Stimulated activated CD4-positive, alpha-beta T cell treated with anti-CD3 and anti-CD28 coated beads, TNF-alpha, amount 100 ng/mL, for 1 hour (primary cell): ENCODE measurements around the gene B4GALT2.

Experiments used
- DNase-seq, 3 donors: peaks; one replicate each; pipeline ENCODE4 v3.0.0-alpha.2; 2020; ENCODE audit warnings: low read depth in 3 of 3, low spot score in 1 of 3

B4GALT2 gene

GRCh38 chr1:43978551-43979260, at the start of gene B4GALT2:
B4GALT2 (plus strand) TSS chr1:43979210; CDS start chr1:43981161, 1,951 bp downstream.
- DNase-seq: peak in 1 of 3 donors; percentile 33

- no peak for DNase-seq
Measured at GRCh38 chr1:43930168-43930948, 48.7 kb upstream of the B4GALT2 start.

- DNase-seq: no peak
Measured at GRCh38 chr1:43930949-43931275, 48.1 kb upstream of the B4GALT2 start.

GRCh38 chr1:43931711-43932660, 47.0 kb upstream of the B4GALT2 start:
- DNase-seq: no peak

- DNase-seq: no peak
Measured at GRCh38 chr1:43932786-43933385, 46.1 kb upstream of the B4GALT2 start.

- DNase-seq: no peak
Measured at GRCh38 chr1:43933386-43934100, 45.5 kb upstream of the B4GALT2 start, which contains the start of gene ARTN. ARTN (plus strand) TSS chr1:43933801; CDS start chr1:43935657, 1,856 bp downstream.

- DNase-seq: peak in 1 of 3 donors; percentile 39
Measured at GRCh38 chr1:43934101-43934985, 44.7 kb upstream of the B4GALT2 start.

- DNase-seq: no peak
Measured at GRCh38 chr1:43934986-43935324, 44.1 kb upstream of the B4GALT2 start.

GRCh38 chr1:43935711-43936427, 43.1 kb upstream of the B4GALT2 start:
- no peak for DNase-seq

- DNase-seq: no peak
Measured at GRCh38 chr1:43936431-43937151, 42.4 kb upstream of the B4GALT2 start.

- DNase-seq: no peak
Measured at GRCh38 chr1:43937179-43937865, 41.7 kb upstream of the B4GALT2 start.

- DNase-seq: no peak
Measured at GRCh38 chr1:43938383-43938782, 40.6 kb upstream of the B4GALT2 start.

- no peak for DNase-seq
Measured at GRCh38 chr1:43938892-43939587, 40.0 kb upstream of the B4GALT2 start.

GRCh38 chr1:43942411-43942810, 36.6 kb upstream of the B4GALT2 start:
- no peak for DNase-seq

GRCh38 chr1:43944860-43945259, 34.1 kb upstream of the B4GALT2 start:
- no peak for DNase-seq

- DNase-seq: no peak
Measured at GRCh38 chr1:43945674-43946235, 33.3 kb upstream of the B4GALT2 start.
